ENCODE measurements around the gene GREM1. TPM values are rescaled to one million over a fixed set of nuclear protein-coding genes. Genes with fewer than 3 reads are reported as not detected.

GREM1 gene
- total and polyA plus RNA-seq, 2 of the 8 experiments (the other 6 are each of a cell fraction or from before 2014, with no cell fraction given) = 0.12 to 1.1 TPM

DNA sequence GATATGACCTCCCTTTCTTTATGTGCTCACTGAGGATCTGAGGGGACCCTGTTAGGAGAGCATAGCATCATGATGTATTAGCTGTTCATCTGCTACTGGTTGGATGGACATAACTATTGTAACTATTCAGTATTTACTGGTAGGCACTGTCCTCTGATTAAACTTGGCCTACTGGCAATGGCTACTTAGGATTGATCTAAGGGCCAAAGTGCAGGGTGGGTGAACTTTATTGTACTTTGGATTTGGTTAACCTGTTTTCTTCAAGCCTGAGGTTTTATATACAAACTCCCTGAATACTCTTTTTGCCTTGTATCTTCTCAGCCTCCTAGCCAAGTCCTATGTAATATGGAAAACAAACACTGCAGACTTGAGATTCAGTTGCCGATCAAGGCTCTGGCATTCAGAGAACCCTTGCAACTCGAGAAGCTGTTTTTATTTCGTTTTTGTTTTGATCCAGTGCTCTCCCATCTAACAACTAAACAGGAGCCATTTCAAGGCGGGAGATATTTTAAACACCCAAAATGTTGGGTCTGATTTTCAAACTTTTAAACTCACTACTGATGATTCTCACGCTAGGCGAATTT lies 14.9 kb downstream of the GREM1 start:
- Histone ChIP-seq H2BK12ac (ENCODE audit: low read depth, low read length) (no peak overlapping the region), H4K8ac (ENCODE audit: extremely low read depth, insufficient read depth, low read length) (no peak overlapping the region), H4K5ac (ENCODE audit: insufficient read length, low read depth, low read length) (no peak overlapping the region), H3K56ac (replicated peaks; ENCODE audit: insufficient read length, low read depth, low read length) (no peak overlapping the region), H4K20me1 (replicated peaks in 1 of 2; ENCODE audit: control insufficient read depth in 1 of 2, insufficient read depth in 2 of 2, low read length in 2 of 2) (no peaks in the 10 kb centered on the region), H2BK15ac (ENCODE audit: low read length) (no peak overlapping the region), H3K9me3 (ENCODE audit: insufficient read depth in 2 of 2, low read depth in 1 of 2, low read length in 1 of 2) (no peaks in the 10 kb centered on the region), H2AK5ac (ENCODE audit: low read depth, low read length) (no peak overlapping the region), H3K27me3 (replicated peaks in 1 of 4; ENCODE audit: control insufficient read depth in 3 of 4, extremely low read depth in 1 of 4, insufficient read depth in 3 of 4, low read length in 3 of 4) (no peaks in the 10 kb centered on the region; a peak in 1 of 7 replicates), H2BK20ac (ENCODE audit: low read length) (no peak overlapping the region), H3K4ac (replicated peaks; ENCODE audit: insufficient read length, low read depth, low read length) (no peak overlapping the region), H3K79me2 (ENCODE audit: control insufficient read depth in 1 of 2, insufficient read depth in 2 of 2, low read length in 2 of 2) (no peaks in the 10 kb centered on the region), H3K27ac (ENCODE audit: low read depth, low read length) (no peak overlapping the region), H3K18ac (ENCODE audit: extremely low read depth, low read length) (no peak overlapping the region), H4K91ac (replicated peaks; ENCODE audit: insufficient read length, low read length) (no peak overlapping the region), H3K14ac (ENCODE audit: insufficient read length) (no peak overlapping the region), H3K4me3 (ENCODE audit: extremely low read depth in 1 of 4, insufficient read depth in 2 of 4, low read depth in 3 of 4, low read length in 4 of 4) (no peak overlapping the region), H3K4me2 (ENCODE audit: insufficient read depth in 1 of 2, low read depth in 2 of 2, low read length in 2 of 2) (no peak overlapping the region), H3K9ac (replicated peaks in 1 of 4; ENCODE audit: extremely low read depth in 1 of 4, low read depth in 3 of 4, low read length in 3 of 4) (no peak overlapping the region), H3K79me1 (ENCODE audit: low read depth, low read length) (no peaks in the 10 kb centered on the region), H3K36me3 (ENCODE audit: control insufficient read depth in 2 of 4, insufficient read depth in 4 of 4, low read length in 3 of 4) (no peaks in the 10 kb centered on the region), H3K23ac (ENCODE audit: insufficient read length) (no peak overlapping the region), H2AFZ (ENCODE audit: low read length) (no peak overlapping the region), H3K4me1 (replicated peaks in 1 of 4; ENCODE audit: control insufficient read depth in 3 of 4, insufficient read depth in 4 of 4, low read length in 3 of 4) (peaks cover 0 to 11% (median 6%) of the 10 kb centered on the region in 4 experiments; a peak in 5 of 7 replicates), H2BK5ac (ENCODE audit: low read depth, low read length) (no peak overlapping the region), H2BK120ac (replicated peaks; ENCODE audit: low read depth, low read length) (no peak overlapping the region), H3K23me2 (ENCODE audit: low read depth, low read length) (peaks cover 2% of the 10 kb centered on the region)
- POLR2A ChIA-PET (ENCODE audit: partially characterized antibody) = no interaction called here
- TF ChIP-seq KDM4A (IDR thresholded peaks at IDR 0.05; ENCODE audit: low read depth, low read length, severe bottlenecking) = no peak
- TF ChIP-seq HDAC6 (IDR thresholded peaks at IDR 0.05; ENCODE audit: low read depth, low read length) = no peak
- no peak for TF ChIP-seq CHD1 (IDR thresholded peaks at IDR 0.05; ENCODE audit: low read depth, low read length)
- no peak for TF ChIP-seq PHF8 (conservative IDR thresholded peaks at IDR 0.05; ENCODE audit: low read depth, low read length)
- no peak for TF ChIP-seq POLR2A (IDR thresholded peaks at IDR 0.05; ENCODE audit: control extremely low read depth in 1 of 2, low read depth in 2 of 2, low read length in 2 of 2)
- TF ChIP-seq SUZ12 (IDR thresholded peaks at IDR 0.05; ENCODE audit: low read length) = no peak
- no peak for TF ChIP-seq EGR1 (IDR thresholded peaks at IDR 0.05; ENCODE audit: borderline replicate concordance, low read depth, low read length)
- TF ChIP-seq FOSL1 (IDR thresholded peaks at IDR 0.05; ENCODE audit: insufficient read depth, low read depth, low read length) = no peak
- no peak for TF ChIP-seq TCF12 (IDR thresholded peaks at IDR 0.05; ENCODE audit: low read depth, low read length)
- no peak for TF ChIP-seq CHD2 (IDR thresholded peaks at IDR 0.05; ENCODE audit: low read length)
- TF ChIP-seq EP300 (IDR thresholded peaks at IDR 0.05; ENCODE audit: borderline replicate concordance in 1 of 2, low read depth in 2 of 2, low read length in 2 of 2) = no peak
- TF ChIP-seq RXRA (IDR thresholded peaks at IDR 0.05; ENCODE audit: insufficient read depth, low read depth, low read length) = no peak
- TF ChIP-seq CBX8 (IDR thresholded peaks at IDR 0.05; ENCODE audit: borderline replicate concordance, low read depth, low read length) = no peak
- TF ChIP-seq, protein P1, sequence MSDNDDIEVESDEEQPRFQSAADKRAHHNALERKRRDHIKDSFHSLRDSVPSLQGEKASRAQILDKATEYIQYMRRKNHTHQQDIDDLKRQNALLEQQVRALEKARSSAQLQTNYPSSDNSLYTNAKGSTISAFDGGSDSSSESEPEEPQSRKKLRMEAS (IDR thresholded peaks at IDR 0.05) = no peak
- no peak for TF ChIP-seq POLR2AphosphoS5 (IDR thresholded peaks at IDR 0.05; ENCODE audit: low read depth, low read length)
- WGBS, 2 experiments (ENCODE audit: extremely low coverage in 1 of 2, insufficient coverage in 1 of 2, insufficient read length in 1 of 2, insufficient replicate concordance in 2 of 2, low coverage in 1 of 2, low lambda C conversion rate in 2 of 2, missing lambda C conversion rate in 1 of 2) = 76% methylated on average over 6 of the region's 6 CpGs; no CpG with 5 or more reads in 1 of the 2 experiments
- DNase-seq (ENCODE audit: low read depth in 1 of 2, low spot score in 2 of 2) (no peak), FAIRE-seq (no peak)
- CTCF ChIA-PET (ENCODE audit: partially characterized antibody) = no interaction called here

Measured in H1 (cell line).